GM12878 (cell line): ENCODE data around the gene RNF130.

Experiments used
- CTCF ChIP-seq, 3 experiments: IDR thresholded peaks in 2 of 3; conservative IDR thresholded peaks in 1 of 3; 2 replicates each; pipeline ENCODE4 v1.5.1; 2011; ENCODE audit warnings: low read depth in 3 of 3, low read length in 3 of 3, mild to moderate bottlenecking in 3 of 3, control low read depth in 2 of 3, moderate library complexity in 2 of 3, inconsistent platforms in 1 of 3, mixed read lengths in 1 of 3; ENCODE audit not compliant: control insufficient read depth in 2 of 3, insufficient read depth in 1 of 3; ENCODE audit errors: extremely low read depth in 1 of 3
- EP300 ChIP-seq, 2 experiments: fragments of 150-350 bp in 1 of 2; IDR thresholded peaks; 2 replicates each; pipeline ENCODE4 v1.6.1; 2011 to 2012; ENCODE audit warnings: low read depth in 2 of 2, low read length in 2 of 2, borderline replicate concordance in 1 of 2, improper control_type of control experiment in 1 of 2, inconsistent platforms in 1 of 2; ENCODE audit not compliant: control insufficient read depth in 1 of 2
- NR2C2 ChIP-seq: IDR thresholded peaks from 2 replicates; pipeline ENCODE4 v1.6.1; 2011; ENCODE audit warnings: borderline replicate concordance, low read depth; ENCODE audit not compliant: control insufficient read depth, insufficient read length

- no peak for TF ChIP-seq CTCF (IDR thresholded peaks at IDR 0.05 in 2 of 3, conservative IDR thresholded peaks at IDR 0.05 in 1 of 3; ENCODE audit: control insufficient read depth in 2 of 3, extremely low read depth in 1 of 3, insufficient read depth in 1 of 3, low read depth in 3 of 3, low read length in 3 of 3)
- TF ChIP-seq NR2C2: no peak
- no peak for TF ChIP-seq EP300 (IDR thresholded peaks at IDR 0.05; ENCODE audit: borderline replicate concordance in 1 of 2, control insufficient read depth in 1 of 2, low read depth in 2 of 2, low read length in 2 of 2)
These were observed 27.6 kb upstream of the RNF130 start for GRCh38 chr5:180098991-180099732.
